ENCODE data around the gene USH1C.

USH1C gene

GRCh38 chr11:17547051-17547577 is 2.9 kb upstream of the USH1C start, which contains the start of gene OTOG:
Gene OTOG (plus strand): TSS chr11:17547259. CDS start chr11:17547373, 114 bp downstream.
- DNase-seq (ENCODE audit: low read depth): no peak

GRCh38 chr11:17546240-17546639 is 2.0 kb upstream of the USH1C start:
- no peak for DNase-seq (ENCODE audit: low read depth)

GRCh38 chr11:17543574-17544180 is 539 bp downstream of the USH1C start:
- DNase-seq (ENCODE audit: low read depth): no peak

GRCh38 chr11:17543041-17543440 is 1.2 kb downstream of the USH1C start:
- no peak for DNase-seq (ENCODE audit: low read depth)

GRCh38 chr11:17542249-17542648 is 2.0 kb downstream of the USH1C start:
- DNase-seq (ENCODE audit: low read depth): no peak

GRCh38 chr11:17541330-17541885 is 2.8 kb downstream of the USH1C start:
- no peak for DNase-seq (ENCODE audit: low read depth)

GRCh38 chr11:17540807-17541206 is 3.4 kb downstream of the USH1C start:
- no peak for DNase-seq (ENCODE audit: low read depth)

GRCh38 chr11:17538731-17539130 is 5.5 kb downstream of the USH1C start:
- no peak for DNase-seq (ENCODE audit: low read depth)

- DNase-seq (ENCODE audit: low read depth): no peak
Observed at GRCh38 chr11:17538054-17538453, 6.2 kb downstream of the USH1C start.

GRCh38 chr11:17537261-17537660 is 7.0 kb downstream of the USH1C start:
- DNase-seq (ENCODE audit: low read depth): no peak

GRCh38 chr11:17535488-17535887 is 8.7 kb downstream of the USH1C start:
- DNase-seq (ENCODE audit: low read depth): no peak

GRCh38 chr11:17533778-17534415 is 10.3 kb downstream of the USH1C start:
- no peak for DNase-seq (ENCODE audit: low read depth)

- no peak for DNase-seq (ENCODE audit: low read depth)
Observed at GRCh38 chr11:17533341-17533740, 10.9 kb downstream of the USH1C start.

- no peak for DNase-seq (ENCODE audit: low read depth)
Observed at GRCh38 chr11:17532784-17533183, 11.4 kb downstream of the USH1C start.

- peak; percentile 13 for DNase-seq (ENCODE audit: low read depth)
Observed at GRCh38 chr11:17531636-17532113, 12.5 kb downstream of the USH1C start.

- no peak for DNase-seq (ENCODE audit: low read depth)
Observed at GRCh38 chr11:17531071-17531600, 13.1 kb downstream of the USH1C start.

- no peak for DNase-seq (ENCODE audit: low read depth)
Observed at GRCh38 chr11:17529844-17530185, 14.4 kb downstream of the USH1C start.

- no peak for DNase-seq (ENCODE audit: low read depth)
Observed at GRCh38 chr11:17528906-17529843, 15.0 kb downstream of the USH1C start.

- DNase-seq (ENCODE audit: low read depth): no peak
Observed at GRCh38 chr11:17528181-17528691, 16.0 kb downstream of the USH1C start.

- no peak for DNase-seq (ENCODE audit: low read depth)
Observed at GRCh38 chr11:17527628-17527995, 16.6 kb downstream of the USH1C start.

GRCh38 chr11:17526931-17527627 is 17.1 kb downstream of the USH1C start:
- no peak for DNase-seq (ENCODE audit: low read depth)
